Chondrocyte (in vitro differentiated cells): ENCODE data around the gene TMEM126A. TPM values are rescaled to one million over a fixed set of nuclear protein-coding genes. Genes with fewer than 3 reads are reported as not detected.

ENCODE experiments used
- DNase-seq: peaks from one replicate; pipeline ENCODE4 v3.0.0; 2021; ENCODE audit warnings: mixed read lengths, low spot score
- H3K27ac Mint-ChIP-seq: one replicate; pipeline ENCODE4 v1.8.0; 2021; ENCODE audit warnings: mild to moderate bottlenecking, moderate library complexity, mixed read lengths; ENCODE audit not compliant: unreplicated experiment
- H3K27me3 Mint-ChIP-seq: 2 replicates; pipeline ENCODE4 v1.8.0; 2021; ENCODE audit warnings: low read depth, mixed read lengths
- H3K36me3 Mint-ChIP-seq: 2 replicates; pipeline ENCODE4 v1.8.0; 2021; ENCODE audit warnings: low read depth, mixed read lengths
- H3K4me1 Mint-ChIP-seq: 2 replicates; pipeline ENCODE4 v1.8.0; 2021; ENCODE audit warnings: low read depth, mild to moderate bottlenecking, mixed read lengths
- H3K4me3 Mint-ChIP-seq: one replicate; pipeline ENCODE4 v1.8.0; 2021; ENCODE audit warnings: mild to moderate bottlenecking, moderate library complexity, mixed read lengths; ENCODE audit not compliant: unreplicated experiment
- H3K9me3 Mint-ChIP-seq: 2 replicates; pipeline ENCODE4 v1.8.0; 2021; ENCODE audit warnings: low read depth, mixed read lengths
- CTCF ChIP-seq: fragments of 200-600 bp; sonication (generic); IDR thresholded peaks from 2 replicates; pipeline ENCODE4 v1.5.0; 2021; ENCODE audit warnings: antibody characterized with exemption, mild to moderate bottlenecking, moderate library complexity
- total RNA-seq: library from RNA; stranded (reverse); gene quantifications from 3 replicates; pipeline ENCODE4 v1.2.1, GENCODE V29; 2021

The TMEM126A gene
- total RNA-seq, 1 donor from 2014 or later = 30.7 TPM

GRCh38 chr11:85679576-85679975 is 31.8 kb downstream of the TMEM126A start:
- no peak for DNase-seq
- Mint-ChIP-seq H3K9me3 (peaks cover 3% of the 10 kb centered on the region), H3K27me3 (no peaks in the 10 kb centered on the region), H3K36me3 (no peaks in the 10 kb centered on the region), H3K4me1 (peaks cover 5% of the 10 kb centered on the region), H3K4me3 (no peak overlapping the region), H3K27ac (no peak overlapping the region)
- no peak for TF ChIP-seq CTCF

- Mint-ChIP-seq H3K9me3 (no peaks in the 10 kb centered on the region), H3K27me3 (no peaks in the 10 kb centered on the region), H3K4me1 (peaks cover 5% of the 10 kb centered on the region), H3K4me3 (no peak overlapping the region), H3K36me3 (no peaks in the 10 kb centered on the region), H3K27ac (no peak overlapping the region)
- no peak for TF ChIP-seq CTCF
- DNase-seq = no peak
Measured at GRCh38 chr11:85680897-85681296, 33.1 kb downstream of the TMEM126A start.

GRCh38 chr11:85682330-85683305 is 34.9 kb downstream of the TMEM126A start:
- H3K4me3 Mint-ChIP-seq = no peak overlapping the region
- no peak for TF ChIP-seq CTCF
- no peak overlapping the region for H3K27ac Mint-ChIP-seq
- no peaks in the 10 kb centered on the region for H3K9me3 Mint-ChIP-seq
- no peak for DNase-seq
- H3K27me3 Mint-ChIP-seq = no peaks in the 10 kb centered on the region
- no peaks in the 10 kb centered on the region for H3K36me3 Mint-ChIP-seq
- peaks cover 5% of the 10 kb centered on the region for H3K4me1 Mint-ChIP-seq

GRCh38 chr11:85685125-85685819 is 37.5 kb downstream of the TMEM126A start:
- H3K4me1 Mint-ChIP-seq = peaks cover 4% of the 10 kb centered on the region
- H3K9me3 Mint-ChIP-seq = no peaks in the 10 kb centered on the region
- no peak overlapping the region for H3K27ac Mint-ChIP-seq
- H3K4me3 Mint-ChIP-seq = no peak overlapping the region
- H3K27me3 Mint-ChIP-seq = no peaks in the 10 kb centered on the region
- no peak for DNase-seq
- TF ChIP-seq CTCF = no peak
- no peaks in the 10 kb centered on the region for H3K36me3 Mint-ChIP-seq

GRCh38 chr11:85685820-85686459 is 38.2 kb downstream of the TMEM126A start, which contains the start of gene CCDC89:
Gene CCDC89, minus strand, starts transcription at chr11:85686195. Its CDS starts 65 bp downstream, at chr11:85686130.
- Mint-ChIP-seq H3K27ac (no peak within 1 kb of the TSS), H3K36me3 (no peaks in the 10 kb centered on the region), H3K4me1 (peaks cover 2% of the 10 kb centered on the region), H3K27me3 (no peaks in the 10 kb centered on the region), H3K9me3 (no peaks in the 10 kb centered on the region), H3K4me3 (no peak within 1 kb of the TSS)
- no peak for TF ChIP-seq CTCF
- DNase-seq = no peak
